IMR-90 (cell line): ENCODE data around the gene F10. TPM values are rescaled to one million over a fixed set of nuclear protein-coding genes. Genes with fewer than 3 reads are reported as not detected.

Experiments
- ATAC-seq: fragments of 200-7000 bp; cut with Tn5 transposase; 2 replicates; pipeline ENCODE4 v1.9.1; 2020; ENCODE audit warnings: low read depth, mild to moderate bottlenecking, moderate library complexity
- BruUV-seq: library from RNA; stranded (reverse); fragments of 400-500 nt; replicated peaks from 2 replicates; lab custom pipeline; 2021; lab: Mats Ljungman, UMichigan
- CTCF ChIA-PET: fragments of 300-600 bp; formaldehyde crosslinking; extraction: SDS; loops from one replicate; lab custom pipeline; 2021; ENCODE audit warnings: antibody characterized with exemption; lab: Yijun Ruan, JAX
- POLR2A ChIA-PET: fragments of 300-600 bp; sonication (Branson Sonifier 250); formaldehyde crosslinking; loops from one replicate; lab custom pipeline; 2022; ENCODE audit warnings: antibody characterized with exemption; ENCODE audit not compliant: unreplicated experiment; lab: Charles Lee
- DNase-seq: peaks from one replicate; pipeline ENCODE4 v3.0.0; 2013
- H2AFZ ChIP-seq: replicated peaks from 2 replicates; pipeline ENCODE3; 2013; ENCODE audit warnings: low read length, mild to moderate bottlenecking; ENCODE audit not compliant: poor library complexity
- H2AK5ac ChIP-seq: 2 replicates; pipeline ENCODE4 v1.6.1; 2013; ENCODE audit warnings: low read depth, low read length, inconsistent platforms
- H2AK9ac ChIP-seq: replicated peaks from 2 replicates; pipeline ENCODE3; 2013; ENCODE audit warnings: mild to moderate bottlenecking, low read depth, low read length, moderate library complexity; ENCODE audit not compliant: poor library complexity
- H2BK120ac ChIP-seq: 2 replicates; pipeline ENCODE4 v1.6.1; 2013; ENCODE audit warnings: low read depth, low read length, inconsistent platforms
- H2BK15ac ChIP-seq: 3 replicates; pipeline ENCODE4 v1.6.1; 2013; ENCODE audit warnings: low read depth, low read length, inconsistent platforms
- H2BK20ac ChIP-seq: 2 replicates; pipeline ENCODE4 v1.6.1; 2013; ENCODE audit warnings: low read depth, mild to moderate bottlenecking, inconsistent platforms, low read length, moderate library complexity
- H2BK5ac ChIP-seq: 2 replicates; pipeline ENCODE4 v1.6.1; 2013; ENCODE audit warnings: mild to moderate bottlenecking, low read depth, low read length, inconsistent platforms; ENCODE audit not compliant: poor library complexity, severe bottlenecking
- H3K14ac ChIP-seq: replicated peaks from 2 replicates; pipeline ENCODE4 v1.6.1; 2013; ENCODE audit warnings: low read depth, low read length, inconsistent platforms
- H3K18ac ChIP-seq: 2 replicates; pipeline ENCODE4 v1.6.1; 2013; ENCODE audit warnings: low read depth, low read length, control low read depth
- H3K23ac ChIP-seq: 2 replicates; pipeline ENCODE4 v1.6.1; 2013; ENCODE audit warnings: low read depth, low read length, inconsistent platforms
- H3K27ac ChIP-seq: 2 replicates; pipeline ENCODE4 v1.5.1; 2013; ENCODE audit warnings: mild to moderate bottlenecking, control low read depth, low read length; ENCODE audit not compliant: insufficient read depth
- H3K27me3 ChIP-seq: 2 replicates; pipeline ENCODE4 v1.6.1; 2013; ENCODE audit warnings: low read length; ENCODE audit not compliant: control insufficient read depth, insufficient read depth
- H3K36me3 ChIP-seq: 2 replicates; pipeline ENCODE4 v1.6.1; 2013; ENCODE audit warnings: low read length, mixed read lengths; ENCODE audit not compliant: control insufficient read depth, insufficient read depth
- H3K4ac ChIP-seq: 2 replicates; pipeline ENCODE4 v1.6.1; 2013; ENCODE audit warnings: low read depth, low read length, inconsistent platforms
- H3K4me1 ChIP-seq: 2 replicates; pipeline ENCODE4 v1.6.1; 2013; ENCODE audit warnings: low read length, mixed read lengths; ENCODE audit not compliant: control insufficient read depth, insufficient read depth
- H3K4me2 ChIP-seq: 2 replicates; pipeline ENCODE4 v1.6.1; 2013; ENCODE audit warnings: low read depth, mild to moderate bottlenecking, control low read depth, low read length, moderate library complexity
- H3K4me3 ChIP-seq: 2 replicates; pipeline ENCODE4 v1.5.1; 2013; ENCODE audit warnings: low read depth, mild to moderate bottlenecking, control low read depth, low read length, moderate library complexity; ENCODE audit not compliant: insufficient read depth
- H3K56ac ChIP-seq: 2 replicates; pipeline ENCODE4 v1.6.1; 2013; ENCODE audit warnings: low read length, inconsistent platforms; ENCODE audit not compliant: insufficient read depth; ENCODE audit errors: extremely low read depth
- H3K79me1 ChIP-seq, 2 experiments: 2 replicates each; pipeline ENCODE4 v1.6.1; 2013; ENCODE audit warnings: low read length in 2 of 2, inconsistent platforms in 1 of 2, low read depth in 1 of 2
- H3K9ac ChIP-seq: 2 replicates; pipeline ENCODE4 v1.6.1; 2013; ENCODE audit warnings: low read depth, low read length, control low read depth
- H3K9me1 ChIP-seq: 2 replicates; pipeline ENCODE4 v1.6.1; 2013; ENCODE audit warnings: low read length, inconsistent platforms; ENCODE audit not compliant: insufficient read depth
- H3K9me3 ChIP-seq: 2 replicates; pipeline ENCODE4 v1.6.1; 2013; ENCODE audit warnings: low read length; ENCODE audit not compliant: control insufficient read depth, insufficient read depth
- H4K20me1 ChIP-seq: 2 replicates; pipeline ENCODE4 v1.6.1; 2013; ENCODE audit warnings: low read length, inconsistent platforms; ENCODE audit not compliant: insufficient read depth
- H4K5ac ChIP-seq: 2 replicates; pipeline ENCODE4 v1.6.1; 2013; ENCODE audit warnings: mild to moderate bottlenecking, low read depth, low read length, control low read depth
- H4K8ac ChIP-seq, 2 experiments: 2 replicates each; pipeline ENCODE4 v1.6.1; 2013; ENCODE audit warnings: low read depth in 2 of 2, low read length in 2 of 2, control low read depth in 1 of 2, inconsistent platforms in 1 of 2
- H4K91ac ChIP-seq: 2 replicates; pipeline ENCODE4 v1.6.1; 2013; ENCODE audit warnings: low read depth, low read length, inconsistent platforms; ENCODE audit not compliant: insufficient read depth
- BHLHE40 ChIP-seq: fragments of 150-350 bp; IDR thresholded peaks from 2 replicates; pipeline ENCODE4 v1.6.1; 2016; ENCODE audit warnings: mild to moderate bottlenecking, low read depth, low read length
- CHD1 ChIP-seq: IDR thresholded peaks from 2 replicates; pipeline ENCODE4 v1.6.1; 2012; ENCODE audit warnings: low read depth, low read length, improper control_type of control experiment
- FOS ChIP-seq: fragments of 150-350 bp; IDR thresholded peaks from 2 replicates; pipeline ENCODE4 v1.6.1; 2016; ENCODE audit warnings: low read depth, low read length
- MAZ ChIP-seq: IDR thresholded peaks from 2 replicates; pipeline ENCODE4 v1.6.1; 2012; ENCODE audit warnings: low read depth, mild to moderate bottlenecking, low read length, improper control_type of control experiment, moderate library complexity, borderline replicate concordance
- MXI1 ChIP-seq: IDR thresholded peaks from 2 replicates; pipeline ENCODE4 v1.6.1; 2012; ENCODE audit warnings: low read depth, mild to moderate bottlenecking, low read length, moderate library complexity, borderline replicate concordance
- NFE2L2 ChIP-seq: fragments of 150-350 bp; IDR thresholded peaks from 2 replicates; pipeline ENCODE4 v1.6.1; 2016; ENCODE audit warnings: low read depth, mild to moderate bottlenecking, low read length
- POLR2A ChIP-seq: IDR thresholded peaks from 2 replicates; pipeline ENCODE4 v1.6.1; 2012; ENCODE audit warnings: mild to moderate bottlenecking, low read depth, low read length
- RCOR1 ChIP-seq: IDR thresholded peaks from 2 replicates; pipeline ENCODE4 v1.6.1; 2012; ENCODE audit warnings: mild to moderate bottlenecking, low read length, improper control_type of control experiment; ENCODE audit not compliant: insufficient replicate concordance
- SMC3 ChIP-seq: fragments of 150-350 bp; IDR thresholded peaks from 2 replicates; pipeline ENCODE4 v1.6.1; 2016; ENCODE audit warnings: low read depth, mild to moderate bottlenecking, antibody characterized with exemption, low read length, moderate library complexity
- WGBS, 2 experiments: methylation state at CpG; one replicate each; pipeline versions ENCODE4 v1.1.5 to v1.1.7; 2013; ENCODE audit warnings: missing lambda C conversion rate in 2 of 2; ENCODE audit not compliant: insufficient read length in 1 of 2; ENCODE audit errors: extremely low coverage in 2 of 2; 5-methylcytosine and 5-hydroxymethylcytosine counted together
- dilution Hi-C: fragments of 300-500 bp; cut with HindIII; formaldehyde crosslinking; loops from one replicate; pipeline ENCODE4 v1.14.3; 2018; ENCODE audit warnings: low sequenced_read_pairs; ENCODE audit not compliant: unreplicated experiment
- in situ Hi-C: fragments of 300-500 bp; cut with MboI; formaldehyde crosslinking; loops from 3 replicates; pipeline ENCODE4 v1.14.3; 2019; ENCODE audit warnings: low sequenced_read_pairs, inconsistent platforms, mixed read lengths
- intact Hi-C: fragments of 100-400 bp; cut with micrococcal nuclease; formaldehyde crosslinking; loops from 2 replicates; pipeline ENCODE4 v1.10.0; 2022
- polyA plus RNA-seq, 3 experiments: library from polyadenylated mRNA; depleted of rRNA; stranded (reverse); fragments of >200 nt; gene quantifications; 2 replicates each; pipeline ENCODE4 v1.2.3, GENCODE V29; 2012; ENCODE audit warnings: low replicate concordance in 1 of 3
- total RNA-seq: library from RNA; depleted of rRNA; stranded (reverse); fragments of >200 nt; gene quantifications from 2 replicates; pipeline ENCODE4 v1.2.3, GENCODE V29; 2012
- TF ChIP-seq, protein P1 (sequence below): fragments of 150-350 bp; IDR thresholded peaks from 2 replicates; pipeline ENCODE4 v1.6.1; 2016; ENCODE audit warnings: low read depth, mild to moderate bottlenecking, low read length, moderate library complexity, borderline replicate concordance

F10 gene
- total and polyA plus RNA-seq, 2 of the 4 experiments (the other 2 are of a cell fraction) = 9.1 to 19.5 TPM

DNA sequence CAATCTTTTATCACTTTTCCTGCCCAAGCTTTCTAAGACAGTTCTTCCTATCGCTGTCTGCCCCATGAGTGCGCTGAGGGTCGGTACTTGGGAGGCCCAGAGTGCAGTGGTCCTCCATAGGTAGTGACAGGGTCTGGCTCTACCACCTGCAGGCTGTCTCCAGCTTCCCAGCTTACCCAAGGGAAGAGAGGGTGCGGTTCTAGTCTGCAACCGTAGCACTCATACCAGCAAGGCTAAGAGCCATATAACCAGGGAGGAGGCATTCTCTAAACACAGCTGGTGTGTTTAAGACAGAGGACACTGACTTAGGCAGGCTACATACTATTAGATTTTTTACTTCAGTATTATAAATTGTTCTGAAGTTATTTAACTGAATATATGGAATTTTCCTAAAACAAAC is 44.1 kb downstream of the F10 start:
- ATAC-seq (no peak), DNase-seq (no peak)
- Histone ChIP-seq H3K14ac (0 out of 2 replicates have a peak overlapping the region, but pooled peaks have one; percentile 8), H4K5ac (no peak overlapping the region), H3K79me1 (peaks cover 0 to 9% of the 10 kb centered on the region in 2 experiments; a peak in 1 of 4 replicates), H4K8ac (no peak overlapping the region), H2AFZ (no peak overlapping the region), H3K23ac (no peak overlapping the region), H3K9me1 (peaks cover 4% of the 10 kb centered on the region; the same call in 1 of the 2 replicates), H2BK15ac (no peak overlapping the region), H3K9ac (no peak overlapping the region), H3K4ac (peak overlapping the region; percentile 59), H2AK9ac (peak overlapping the region; percentile 85), H2AK5ac (0 out of 2 replicates have a peak overlapping the region, but pooled peaks have one; percentile 33), H3K27ac (no peak overlapping the region), H3K18ac (no peak overlapping the region), H3K56ac (no peak overlapping the region), H3K36me3 (peaks cover 16% of the 10 kb centered on the region), H2BK120ac (no peak overlapping the region), H3K27me3 (no peaks in the 10 kb centered on the region), H4K91ac (peak overlapping the region; percentile 41; the same call in 1 of the 2 replicates), H3K4me3 (no peak overlapping the region), H4K20me1 (no peaks in the 10 kb centered on the region), H3K4me2 (no peak overlapping the region), H2BK5ac (no peak overlapping the region), H3K4me1 (peaks cover 8% of the 10 kb centered on the region), H2BK20ac (no peak overlapping the region), H3K9me3 (0 out of 2 replicates have a peak, but pooled peaks cover 2% of the 10 kb centered on the region)
- TF ChIP-seq POLR2A (no peak), NFE2L2 (no peak), FOS (no peak), BHLHE40 (no peak), CHD1 (no peak), RCOR1 (no peak), SMC3 (no peak), MXI1 (no peak), MAZ (no peak)
- TF ChIP-seq, protein P1, sequence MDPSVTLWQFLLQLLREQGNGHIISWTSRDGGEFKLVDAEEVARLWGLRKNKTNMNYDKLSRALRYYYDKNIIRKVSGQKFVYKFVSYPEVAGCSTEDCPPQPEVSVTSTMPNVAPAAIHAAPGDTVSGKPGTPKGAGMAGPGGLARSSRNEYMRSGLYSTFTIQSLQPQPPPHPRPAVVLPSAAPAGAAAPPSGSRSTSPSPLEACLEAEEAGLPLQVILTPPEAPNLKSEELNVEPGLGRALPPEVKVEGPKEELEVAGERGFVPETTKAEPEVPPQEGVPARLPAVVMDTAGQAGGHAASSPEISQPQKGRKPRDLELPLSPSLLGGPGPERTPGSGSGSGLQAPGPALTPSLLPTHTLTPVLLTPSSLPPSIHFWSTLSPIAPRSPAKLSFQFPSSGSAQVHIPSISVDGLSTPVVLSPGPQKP = no peak
- BruUV-seq = no TSS peak
- ChIA-PET CTCF (no interaction called here), POLR2A (no interaction called here)
- in situ Hi-C loops (no loop called here), intact Hi-C loops (no loop called here), dilution Hi-C loops (no loop called here)
- WGBS, 2 experiments = 90% methylated on average over 2 of the region's 5 CpGs; no CpG with 5 or more reads in 1 of the 2 experiments
